ENCODE data around the gene TUBA8. TPM values are rescaled to one million over a fixed set of nuclear protein-coding genes. Genes with fewer than 3 reads are reported as not detected.
"Not testable (repeated sequence)": the region's sequence is repeated elsewhere in the genome, so short reads cannot be mapped to it uniquely, and the experiment has no call there.

Gene TUBA8
- total RNA-seq, 4 donors from 2014 or later = 1.3 to 12.9 (median 7.6) TPM

DNA sequence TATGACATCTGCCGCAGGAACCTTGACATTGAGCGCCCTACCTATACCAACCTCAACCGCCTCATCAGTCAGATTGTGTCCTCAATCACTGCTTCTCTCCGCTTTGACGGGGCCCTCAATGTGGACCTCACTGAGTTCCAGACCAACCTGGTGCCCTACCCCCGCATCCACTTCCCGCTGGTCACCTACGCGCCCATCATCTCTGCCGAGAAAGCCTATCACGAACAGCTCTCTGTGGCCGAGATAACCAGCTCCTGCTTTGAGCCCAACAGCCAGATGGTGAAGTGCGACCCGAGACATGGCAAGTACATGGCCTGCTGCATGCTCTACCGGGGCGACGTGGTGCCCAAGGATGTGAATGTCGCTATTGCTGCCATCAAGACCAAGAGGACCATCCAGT lies 16.0 kb downstream of the TUBA8 start:
- TF ChIP-seq CTCF (IDR thresholded peaks at IDR 0.05) (no peak), EP300 (IDR thresholded peaks at IDR 0.05) (no peak), POLR2AphosphoS5 (IDR thresholded peaks at IDR 0.05) (no peak), POLR2A (IDR thresholded peaks at IDR 0.05) (no peak)
- H3K27ac ChIP-seq = no peak overlapping the region
- ATAC-seq = no peak
- no peak overlapping the region for H3K4me3 ChIP-seq
- H3K9me3 ChIP-seq = no peaks in the 10 kb centered on the region
- 99% methylated on average over 17 of the region's 18 CpGs; no CpG with 5 or more reads in 1 of the 2 donors for WGBS, 2 donors (ENCODE audit: low coverage in 1 of 2)
- peaks cover 0 to 31% of the 10 kb centered on the region in 2 donors for H3K36me3 ChIP-seq
- H3K4me1 ChIP-seq = no peaks in the 10 kb centered on the region
- H3K27me3 ChIP-seq = no peaks in the 10 kb centered on the region

DNA sequence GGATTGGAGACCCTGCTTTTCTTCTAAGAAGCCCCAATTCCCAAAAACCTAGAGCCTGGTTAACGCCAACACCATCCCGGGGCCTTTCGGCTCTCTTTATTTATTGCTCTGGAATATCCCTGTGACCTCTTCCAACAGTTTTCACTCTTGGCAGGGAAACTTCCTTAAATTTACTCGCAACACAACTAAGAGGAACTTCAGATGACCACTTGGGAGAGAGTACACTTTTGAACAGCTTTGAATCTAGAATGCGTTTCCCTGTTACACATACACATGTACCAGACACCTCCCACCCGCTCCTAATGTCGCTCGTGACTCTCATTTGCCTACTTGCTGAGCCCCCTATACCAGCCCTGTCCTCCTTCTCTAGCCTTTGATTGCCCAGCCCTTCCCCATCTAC lies 19.4 kb downstream of the TUBA8 start:
- Histone ChIP-seq H3K4me3 (no peak overlapping the region), H3K36me3 (peaks cover 0 to 43% of the 10 kb centered on the region in 2 donors), H3K9me3 (no peaks in the 10 kb centered on the region), H3K27ac (no peak overlapping the region), H3K4me1 (no peaks in the 10 kb centered on the region), H3K27me3 (no peaks in the 10 kb centered on the region)
- ATAC-seq = no peak
- WGBS, 2 donors (ENCODE audit: low coverage in 1 of 2) = 79 to 92% methylated on average over 7 to 8 of the region's 8 CpGs
- TF ChIP-seq POLR2AphosphoS5 (IDR thresholded peaks at IDR 0.05) (no peak), POLR2A (IDR thresholded peaks at IDR 0.05) (no peak), CTCF (IDR thresholded peaks at IDR 0.05) (no peak), EP300 (IDR thresholded peaks at IDR 0.05) (no peak)

GRCh38 chr22:18130699-18131429 lies 20.3 kb downstream of the TUBA8 start:
- H3K27ac ChIP-seq = no peak overlapping the region
- H3K4me1 ChIP-seq = no peaks in the 10 kb centered on the region
- no peak for ATAC-seq
- TF ChIP-seq POLR2AphosphoS5 (IDR thresholded peaks at IDR 0.05) (no peak), EP300 (IDR thresholded peaks at IDR 0.05) (no peak)
- peaks cover 0 to 40% of the 10 kb centered on the region in 2 donors for H3K36me3 ChIP-seq
- no peaks in the 10 kb centered on the region for H3K9me3 ChIP-seq
- H3K27me3 ChIP-seq = no peaks in the 10 kb centered on the region
- WGBS, 2 donors (ENCODE audit: low coverage in 1 of 2) = 82 to 100% methylated on average over 2 to 7 of the region's 20 CpGs
- H3K4me3 ChIP-seq = no peak overlapping the region

DNA sequence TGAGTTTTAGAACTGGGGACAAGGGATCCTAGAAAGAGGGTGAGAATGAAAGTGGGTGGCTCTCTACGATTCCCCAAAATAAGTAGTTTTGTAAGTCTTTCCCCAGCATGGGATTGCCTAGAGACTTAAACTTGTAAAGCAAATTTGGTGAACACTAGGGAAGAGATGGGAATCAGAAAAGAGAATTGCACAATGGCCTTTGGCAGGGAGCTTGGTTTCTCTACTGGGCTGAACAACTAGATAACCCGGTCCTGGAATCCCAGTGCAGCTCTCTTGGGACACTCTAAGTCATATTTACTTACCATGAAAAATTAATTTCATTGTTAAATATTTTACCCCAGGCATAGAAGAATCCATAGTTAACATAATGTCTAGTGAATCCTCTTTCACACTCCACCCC lies 22.8 kb downstream of the TUBA8 start:
- no peaks in the 10 kb centered on the region for H3K4me1 ChIP-seq
- H3K27ac ChIP-seq = peak overlapping the region in 3 of 4 donors; percentile 14 to 43 (median 26)
- TF ChIP-seq CTCF (IDR thresholded peaks at IDR 0.05) = no peak
- no peak for TF ChIP-seq POLR2AphosphoS5 (IDR thresholded peaks at IDR 0.05)
- TF ChIP-seq POLR2A (IDR thresholded peaks at IDR 0.05) = no peak
- no peak for TF ChIP-seq EP300 (IDR thresholded peaks at IDR 0.05)
- peaks cover 0 to 25% of the 10 kb centered on the region in 2 donors for H3K36me3 ChIP-seq
- H3K4me3 ChIP-seq = no peak overlapping the region
- no peaks in the 10 kb centered on the region for H3K27me3 ChIP-seq
- H3K9me3 ChIP-seq = no peaks in the 10 kb centered on the region
- WGBS, 2 donors (ENCODE audit: low coverage in 1 of 2) = 64 to 68% methylated on average over 1 to 2 of the region's 2 CpGs
- ATAC-seq = peak; percentile 78

GRCh38 chr22:18136563-18137320 lies 26.1 kb downstream of the TUBA8 start:
- Histone ChIP-seq H3K4me1 (no peaks in the 10 kb centered on the region), H3K9me3 (no peaks in the 10 kb centered on the region), H3K27me3 (no peaks in the 10 kb centered on the region), H3K4me3 (no peak overlapping the region), H3K36me3 (peaks cover 0 to 13% of the 10 kb centered on the region in 2 donors), H3K27ac (no peak overlapping the region)
- WGBS, 2 donors (ENCODE audit: low coverage in 1 of 2) = 60 to 92% methylated on average over 2 to 10 of the region's 21 CpGs
- TF ChIP-seq POLR2AphosphoS5 (IDR thresholded peaks at IDR 0.05) (no peak), CTCF (IDR thresholded peaks at IDR 0.05) (no peak), EP300 (IDR thresholded peaks at IDR 0.05) (no peak), POLR2A (IDR thresholded peaks at IDR 0.05) (no peak)
- no peak for ATAC-seq

- not testable (repeated sequence) for H3K27me3 ChIP-seq, H3K27ac ChIP-seq, H3K9me3 ChIP-seq, ATAC-seq, H3K36me3 ChIP-seq, H3K4me1 ChIP-seq, H3K4me3 ChIP-seq
- 96% methylated on average over 4 of the region's 6 CpGs; no CpG with 5 or more reads in 1 of the 2 donors for WGBS, 2 donors (ENCODE audit: low coverage in 1 of 2)
These were observed 30.4 kb downstream of the TUBA8 start for GRCh38 chr22:18141004-18141403.

Measured in gastroesophageal sphincter (tissue), 4 donors.